Measurements from ENCODE around the gene ARID1B. TPM values are rescaled to one million over a fixed set of nuclear protein-coding genes. Genes with fewer than 3 reads are reported as not detected.

ARID1B gene
- total and polyA plus RNA-seq, 9 of the 15 experiments (the other 6 are each of a cell fraction or from before 2014, with no cell fraction given): 12.5 to 50.5 (median 25.8) TPM

GRCh38 chr6:156776840-156777576 lies at the start of gene ARID1B (continued):
- TF ChIP-seq TAF9B (IDR thresholded peaks at IDR 0.05; ENCODE audit: partially characterized antibody): peak; percentile 45
- TF ChIP-seq RAD51 (IDR thresholded peaks at IDR 0.05; ENCODE audit: borderline replicate concordance, low read depth): no peak
- 0 out of 2 replicates have a peak, but pooled peaks have one; percentile 37 for TF ChIP-seq GATAD2A (IDR thresholded peaks at IDR 0.05)
- no peak for TF ChIP-seq SETDB1 (IDR thresholded peaks at IDR 0.05; ENCODE audit: low read length)
- TF ChIP-seq TAF1 (IDR thresholded peaks at IDR 0.05; ENCODE audit: control insufficient read depth, extremely low read depth, insufficient read depth, low read length, severe bottlenecking): peak; percentile 78
- TF ChIP-seq CC2D1A (IDR thresholded peaks at IDR 0.05): no peak
- TF ChIP-seq MNT (conservative IDR thresholded peaks at IDR 0.05): peak; percentile 33 to 58; a peak in 2 of 4 replicates
- peak; percentile 85 for TF ChIP-seq RBBP5 (IDR thresholded peaks at IDR 0.05; ENCODE audit: borderline replicate concordance, insufficient read depth, low read length, poor library complexity, severe bottlenecking)
- 0 out of 2 replicates have a peak, but pooled peaks have one; percentile 2 for TF ChIP-seq ZHX1 (conservative IDR thresholded peaks at IDR 0.05; ENCODE audit: low read length)
- TF ChIP-seq SMAD3 (CRISPR knock-in tag; conservative IDR thresholded peaks at IDR 0.05): 0 out of 2 replicates have a peak, but pooled peaks have one; percentile 52
- TF ChIP-seq ZNF445 (CRISPR knock-in tag; IDR thresholded peaks at IDR 0.05; ENCODE audit: low read depth): no peak
- 0 out of 2 replicates have a peak, but pooled peaks have one; percentile 42 for TF ChIP-seq GMEB1 (CRISPR knock-in tag; IDR thresholded peaks at IDR 0.05)
- peak; percentile 23 for TF ChIP-seq HMGN3 (IDR thresholded peaks at IDR 0.05; ENCODE audit: borderline replicate concordance, extremely low read depth, insufficient read length, low read depth, low read length)
- TF ChIP-seq JUND (IDR thresholded peaks at IDR 0.05; ENCODE audit: borderline replicate concordance, low read depth, low read length): peak; percentile 23; the same call in 1 of the 2 replicates
- TF ChIP-seq JUND (tag; IDR thresholded peaks at IDR 0.05; ENCODE audit: borderline replicate concordance, low read depth, low read length): no peak
- peak; percentile 84; the same call in 1 of the 2 replicates for TF ChIP-seq NR4A1 (CRISPR knock-in tag; IDR thresholded peaks at IDR 0.05)
- TF ChIP-seq NR4A1 (tag; IDR thresholded peaks at IDR 0.05): no peak
- no peak for TF ChIP-seq SAFB (IDR thresholded peaks at IDR 0.05; ENCODE audit: borderline replicate concordance, low read depth, low read length)
- TF ChIP-seq MAFF (IDR thresholded peaks at IDR 0.05; ENCODE audit: low read length): no peak
- TF ChIP-seq ZNF224 (CRISPR knock-in tag; IDR thresholded peaks at IDR 0.05): no peak
- peak; percentile 95 for TF ChIP-seq NEUROD1 (IDR thresholded peaks at IDR 0.05; ENCODE audit: borderline replicate concordance, low read depth, low read length, partially characterized antibody)
- no peak for TF ChIP-seq ZZZ3 (IDR thresholded peaks at IDR 0.05)
